ENCODE data around the gene COPS4.

Gene COPS4

GRCh38 chr4:83009529-83009928 lies 25.5 kb upstream of the COPS4 start:
- H3K9me3 ChIP-seq (ENCODE audit: low read depth, low read length), result no peaks in the 10 kb centered on the region
- H3K36me3 ChIP-seq (ENCODE audit: insufficient read depth, low read length), result no peaks in the 10 kb centered on the region
- H3K4me3 ChIP-seq, result peak overlapping the region; percentile 92
- DNase-seq (ENCODE audit: low read depth, low spot score), result no peak
- TF ChIP-seq EZH2 (IDR thresholded peaks at IDR 0.05) (no peak), POLR2AphosphoS5 (IDR thresholded peaks at IDR 0.05; ENCODE audit: borderline replicate concordance, low read depth, low read length) (no peak), FOXP2 (optimal IDR thresholded peaks at IDR 0.05; ENCODE audit: control extremely low read depth, extremely low read length, insufficient read depth) (no peak)
- H3K27ac ChIP-seq, result peak overlapping the region; percentile 77
- peak overlapping the region; percentile 96 for H3K9ac ChIP-seq (ENCODE audit: insufficient read length)

GRCh38 chr4:83010111-83010521 lies 24.9 kb upstream of the COPS4 start:
- peak overlapping the region; percentile 96 for H3K9ac ChIP-seq (ENCODE audit: insufficient read length)
- H3K4me3 ChIP-seq, result peak overlapping the region; percentile 92
- TF ChIP-seq POLR2AphosphoS5 (IDR thresholded peaks at IDR 0.05; ENCODE audit: borderline replicate concordance, low read depth, low read length), result no peak
- TF ChIP-seq FOXP2 (optimal IDR thresholded peaks at IDR 0.05; ENCODE audit: control extremely low read depth, extremely low read length, insufficient read depth), result no peak
- TF ChIP-seq EZH2 (IDR thresholded peaks at IDR 0.05), result no peak
- peak overlapping the region; percentile 77 for H3K27ac ChIP-seq
- no peaks in the 10 kb centered on the region for H3K36me3 ChIP-seq (ENCODE audit: insufficient read depth, low read length)
- H3K9me3 ChIP-seq (ENCODE audit: low read depth, low read length), result no peaks in the 10 kb centered on the region
- DNase-seq (ENCODE audit: low read depth, low spot score), result no peak

- DNase-seq (ENCODE audit: low read depth, low spot score), result no peak
- Histone ChIP-seq H3K27ac (peak within 1 kb of the TSS; percentile 77), H3K9ac (ENCODE audit: insufficient read length) (peak within 1 kb of the TSS; percentile 96), H3K9me3 (ENCODE audit: low read depth, low read length) (no peaks in the 10 kb centered on the region), H3K4me3 (peak within 1 kb of the TSS; percentile 92), H3K36me3 (ENCODE audit: insufficient read depth, low read length) (no peaks in the 10 kb centered on the region)
- TF ChIP-seq POLR2AphosphoS5 (IDR thresholded peaks at IDR 0.05; ENCODE audit: borderline replicate concordance, low read depth, low read length) (no peak; the same call in 1 of the 2 replicates), FOXP2 (optimal IDR thresholded peaks at IDR 0.05; ENCODE audit: control extremely low read depth, extremely low read length, insufficient read depth) (no peak), EZH2 (IDR thresholded peaks at IDR 0.05) (no peak)
Observed at GRCh38 chr4:83010522-83011318, 24.3 kb upstream of the COPS4 start, which contains the start of gene LIN54. Gene LIN54, minus strand, starts transcription at chr4:83010823. Its CDS starts 25,979 bp downstream, at chr4:82984844.

- H3K9me3 ChIP-seq (ENCODE audit: low read depth, low read length), result no peaks in the 10 kb centered on the region
- no peaks in the 10 kb centered on the region for H3K36me3 ChIP-seq (ENCODE audit: insufficient read depth, low read length)
- peak overlapping the region; percentile 57 for H3K27ac ChIP-seq
- TF ChIP-seq EZH2 (IDR thresholded peaks at IDR 0.05) (no peak), FOXP2 (optimal IDR thresholded peaks at IDR 0.05; ENCODE audit: control extremely low read depth, extremely low read length, insufficient read depth) (no peak), POLR2AphosphoS5 (IDR thresholded peaks at IDR 0.05; ENCODE audit: borderline replicate concordance, low read depth, low read length) (no peak)
- peak overlapping the region; percentile 83 for H3K9ac ChIP-seq (ENCODE audit: insufficient read length)
- H3K4me3 ChIP-seq, result peak overlapping the region; percentile 92
- DNase-seq (ENCODE audit: low read depth, low spot score), result no peak
Observed at GRCh38 chr4:83011689-83012199, 23.2 kb upstream of the COPS4 start.

- peak overlapping the region; percentile 92 for H3K4me3 ChIP-seq
- no peaks in the 10 kb centered on the region for H3K9me3 ChIP-seq (ENCODE audit: low read depth, low read length)
- DNase-seq (ENCODE audit: low read depth, low spot score), result no peak
- H3K36me3 ChIP-seq (ENCODE audit: insufficient read depth, low read length), result no peaks in the 10 kb centered on the region
- H3K27ac ChIP-seq, result peak overlapping the region; percentile 57
- TF ChIP-seq POLR2AphosphoS5 (IDR thresholded peaks at IDR 0.05; ENCODE audit: borderline replicate concordance, low read depth, low read length) (no peak), FOXP2 (optimal IDR thresholded peaks at IDR 0.05; ENCODE audit: control extremely low read depth, extremely low read length, insufficient read depth) (no peak), EZH2 (IDR thresholded peaks at IDR 0.05) (no peak)
- peak overlapping the region; percentile 83 for H3K9ac ChIP-seq (ENCODE audit: insufficient read length)
Observed at GRCh38 chr4:83012200-83012686, 22.7 kb upstream of the COPS4 start.

GRCh38 chr4:83012687-83013419 lies 22.1 kb upstream of the COPS4 start:
- Histone ChIP-seq H3K9ac (ENCODE audit: insufficient read length) (peak overlapping the region; percentile 83), H3K27ac (peak overlapping the region; percentile 84), H3K36me3 (ENCODE audit: insufficient read depth, low read length) (no peaks in the 10 kb centered on the region), H3K4me3 (peak overlapping the region; percentile 92), H3K9me3 (ENCODE audit: low read depth, low read length) (no peaks in the 10 kb centered on the region)
- peak; percentile 90 for DNase-seq (ENCODE audit: low read depth, low spot score)
- peak; percentile 85 for TF ChIP-seq POLR2AphosphoS5 (IDR thresholded peaks at IDR 0.05; ENCODE audit: borderline replicate concordance, low read depth, low read length)
- TF ChIP-seq FOXP2 (optimal IDR thresholded peaks at IDR 0.05; ENCODE audit: control extremely low read depth, extremely low read length, insufficient read depth), result peak; percentile 47
- no peak for TF ChIP-seq EZH2 (IDR thresholded peaks at IDR 0.05)

- no peak for DNase-seq (ENCODE audit: low read depth, low spot score)
- no peak for TF ChIP-seq FOXP2 (optimal IDR thresholded peaks at IDR 0.05; ENCODE audit: control extremely low read depth, extremely low read length, insufficient read depth)
- no peak for TF ChIP-seq POLR2AphosphoS5 (IDR thresholded peaks at IDR 0.05; ENCODE audit: borderline replicate concordance, low read depth, low read length)
- TF ChIP-seq EZH2 (IDR thresholded peaks at IDR 0.05), result no peak
Observed at GRCh38 chr4:83013420-83013867, 21.5 kb upstream of the COPS4 start.

GRCh38 chr4:83013902-83014301 lies 21.1 kb upstream of the COPS4 start:
- Histone ChIP-seq H3K4me3 (peak overlapping the region; percentile 92), H3K9ac (ENCODE audit: insufficient read length) (no peak overlapping the region), H3K36me3 (ENCODE audit: insufficient read depth, low read length) (no peaks in the 10 kb centered on the region), H3K27ac (peak overlapping the region; percentile 84), H3K9me3 (ENCODE audit: low read depth, low read length) (no peaks in the 10 kb centered on the region)
- TF ChIP-seq EZH2 (IDR thresholded peaks at IDR 0.05), result no peak
- no peak for TF ChIP-seq POLR2AphosphoS5 (IDR thresholded peaks at IDR 0.05; ENCODE audit: borderline replicate concordance, low read depth, low read length)
- no peak for TF ChIP-seq FOXP2 (optimal IDR thresholded peaks at IDR 0.05; ENCODE audit: control extremely low read depth, extremely low read length, insufficient read depth)
- no peak for DNase-seq (ENCODE audit: low read depth, low spot score)

More at GRCh38 chr4:83013420-83013867, 21.5 kb upstream of the COPS4 start:
- Histone ChIP-seq H3K27ac (peak overlapping the region; percentile 84), H3K9me3 (ENCODE audit: low read depth, low read length) (no peaks in the 10 kb centered on the region), H3K9ac (ENCODE audit: insufficient read length) (peak overlapping the region; percentile 82), H3K36me3 (ENCODE audit: insufficient read depth, low read length) (no peaks in the 10 kb centered on the region), H3K4me3 (peak overlapping the region; percentile 92)
